GM18870 (cell line): Measurements from ENCODE around the gene NRG3.
A peak's percentile ranks its signal among the peaks of the same experiment; 100 is the strongest.

Experiments
- ATAC-seq: cut with Tn5 transposase; IDR thresholded peaks from one replicate; pipeline ENCODE4 v1.9.1; 2021; ENCODE audit warnings: moderate library complexity; ENCODE audit not compliant: unreplicated experiment

NRG3 gene

DNA sequence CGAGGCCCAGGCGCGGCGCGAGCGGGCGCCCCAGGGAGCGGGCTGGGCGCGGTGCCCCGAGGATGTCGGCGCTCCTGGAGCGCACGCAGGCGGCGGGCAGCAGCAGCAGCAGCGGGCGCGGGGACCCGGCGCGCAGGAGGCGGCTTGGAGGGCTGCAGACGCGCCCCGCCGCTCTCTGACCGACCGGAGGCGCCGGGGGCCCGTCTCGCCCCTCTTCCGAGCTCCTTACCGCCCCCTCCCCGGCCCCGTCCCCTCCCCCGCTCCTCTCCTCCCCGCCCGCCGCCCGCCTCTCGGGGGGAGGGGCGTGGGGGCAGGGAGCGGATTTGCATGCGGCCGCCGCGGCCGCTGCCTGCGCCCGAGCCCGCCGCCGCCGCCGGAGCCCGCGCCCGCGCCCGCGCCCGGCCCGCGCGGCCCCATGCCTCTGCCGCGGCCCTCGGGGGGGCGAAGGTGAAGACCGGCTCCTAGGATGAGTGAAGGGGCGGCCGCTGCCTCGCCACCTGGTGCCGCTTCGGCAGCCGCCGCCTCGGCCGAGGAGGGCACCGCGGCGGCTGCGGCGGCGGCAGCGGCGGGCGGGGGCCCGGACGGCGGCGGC lies at the start of gene NRG3:
Gene NRG3, plus strand, starts transcription at position 320 of the 592 bp plus-strand sequence.
- ATAC-seq = no peak

DNA sequence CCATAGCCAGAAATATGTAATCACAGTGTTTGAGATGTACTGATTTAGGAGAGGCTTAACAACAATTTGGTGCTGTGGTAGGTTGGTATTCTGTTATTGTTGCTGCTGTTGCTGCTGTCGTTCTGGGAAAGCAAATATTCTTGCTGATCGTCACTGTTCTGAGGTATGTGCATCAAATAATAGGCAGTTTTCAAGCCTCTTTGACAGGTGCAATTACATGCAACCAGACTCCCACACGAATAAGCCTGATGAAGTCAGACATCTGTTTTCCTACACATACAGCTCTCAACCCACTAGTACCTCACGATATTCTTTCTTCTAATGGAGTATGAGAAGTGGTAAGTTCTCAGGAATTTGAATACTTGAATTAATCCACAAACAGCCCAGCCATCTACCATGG lies 46.7 kb upstream of the NRG3 start:
- no peak for ATAC-seq

- no peak for ATAC-seq
Measured at GRCh38 chr10:81831060-81831459, 43.9 kb upstream of the NRG3 start.

- no peak for ATAC-seq
Measured at GRCh38 chr10:81838950-81839349, 36.0 kb upstream of the NRG3 start.

DNA sequence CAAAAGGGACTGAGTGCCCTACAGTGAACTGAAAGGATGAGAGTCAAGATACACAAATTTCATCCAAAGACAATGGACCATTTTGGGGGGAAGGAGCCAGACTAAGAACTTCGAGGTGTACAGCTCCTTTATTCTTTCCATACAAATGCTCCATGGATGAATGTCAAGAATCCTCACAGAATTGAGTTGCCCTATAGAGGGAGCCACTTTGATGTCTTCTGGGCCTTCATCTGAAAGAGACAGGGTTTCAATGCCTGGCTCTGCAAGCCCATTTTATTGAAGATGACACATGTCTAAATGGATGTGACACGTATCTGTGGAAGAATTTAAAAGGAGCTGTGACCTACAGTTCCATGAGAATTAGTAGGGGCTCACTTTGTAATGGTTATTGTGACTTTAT lies 32.0 kb upstream of the NRG3 start:
- ATAC-seq = no peak

DNA sequence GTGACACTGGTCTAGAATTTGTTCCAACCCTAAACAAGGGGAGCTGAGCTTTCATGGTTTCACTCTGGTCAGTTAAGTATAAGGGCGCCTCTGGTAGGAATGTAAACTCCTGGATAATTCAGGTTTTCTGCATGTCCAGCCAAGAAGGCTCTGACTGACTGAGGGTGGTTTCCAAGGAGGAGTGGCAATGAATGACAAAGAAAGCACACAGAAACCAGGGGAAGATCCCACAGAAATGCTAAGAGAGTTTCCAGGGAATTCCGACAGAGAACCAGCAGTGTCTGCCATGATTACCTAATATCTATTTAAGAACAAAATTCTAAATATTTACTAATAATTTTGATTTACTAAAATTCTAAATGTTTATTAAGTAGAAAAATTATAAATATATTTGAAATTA lies 27.3 kb upstream of the NRG3 start:
- ATAC-seq = no peak

DNA sequence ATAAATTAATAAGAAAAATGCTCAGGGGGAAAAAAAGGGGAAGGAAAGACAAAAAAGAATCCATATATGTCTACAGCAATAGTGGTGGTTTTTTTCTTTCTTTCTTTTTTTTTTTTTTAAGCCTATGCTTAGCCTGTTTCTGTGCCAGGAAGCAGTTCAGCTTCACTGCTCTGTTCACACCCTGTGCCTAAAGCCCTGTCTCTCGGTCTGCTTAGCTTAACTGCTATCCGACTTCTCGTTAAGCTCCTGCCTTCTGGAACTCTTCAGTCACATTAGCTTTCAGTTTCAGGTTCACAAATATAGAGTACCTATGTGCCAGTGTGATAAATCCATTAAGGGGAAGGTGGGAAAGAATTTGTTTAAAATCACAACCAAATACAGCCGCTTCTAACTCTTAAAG lies 26.5 kb upstream of the NRG3 start:
- peak; percentile 42 for ATAC-seq

DNA sequence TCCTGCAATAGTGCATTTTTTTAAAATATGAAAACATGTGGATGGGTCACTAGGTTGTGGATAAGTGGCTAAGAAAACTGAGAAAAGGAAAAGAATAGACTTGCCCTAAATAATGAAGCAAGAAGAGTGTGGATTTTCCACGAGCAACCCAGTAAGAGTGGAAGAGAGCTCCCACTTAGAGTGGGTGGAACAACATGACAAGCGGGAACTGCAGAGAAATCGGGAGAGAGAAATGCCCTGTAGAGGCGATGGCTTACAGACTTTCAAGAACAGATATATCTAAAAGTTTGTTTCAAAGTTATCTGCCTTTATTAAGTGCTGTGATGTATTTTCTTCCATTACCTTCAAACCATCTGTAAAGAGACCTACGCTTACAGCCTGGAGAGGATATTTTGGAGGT lies 26.1 kb upstream of the NRG3 start:
- ATAC-seq = no peak

- ATAC-seq = no peak
Measured at GRCh38 chr10:81862596-81862995, 12.4 kb upstream of the NRG3 start.

DNA sequence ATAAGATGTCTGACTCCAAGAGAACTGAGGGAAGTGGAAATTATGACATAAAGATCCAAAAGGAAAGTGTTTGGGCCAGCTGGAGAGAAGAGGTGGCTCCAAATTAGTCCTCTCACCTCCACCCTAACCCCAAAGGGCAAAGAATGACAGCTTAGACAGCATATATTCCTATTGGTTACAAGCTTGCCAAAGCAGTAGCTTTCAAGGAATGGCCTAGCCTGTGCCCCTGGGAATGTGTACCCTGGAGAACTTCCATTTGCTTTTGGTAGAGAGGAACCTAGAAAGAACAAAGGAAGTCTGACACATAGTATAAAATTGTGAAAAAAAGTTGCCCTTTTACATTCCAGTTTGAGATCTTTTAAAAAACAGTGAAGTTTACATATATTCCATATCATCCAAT lies 11.2 kb upstream of the NRG3 start:
- ATAC-seq = no peak

GRCh38 chr10:81865581-81865980 lies 9.4 kb upstream of the NRG3 start:
- ATAC-seq = no peak

DNA sequence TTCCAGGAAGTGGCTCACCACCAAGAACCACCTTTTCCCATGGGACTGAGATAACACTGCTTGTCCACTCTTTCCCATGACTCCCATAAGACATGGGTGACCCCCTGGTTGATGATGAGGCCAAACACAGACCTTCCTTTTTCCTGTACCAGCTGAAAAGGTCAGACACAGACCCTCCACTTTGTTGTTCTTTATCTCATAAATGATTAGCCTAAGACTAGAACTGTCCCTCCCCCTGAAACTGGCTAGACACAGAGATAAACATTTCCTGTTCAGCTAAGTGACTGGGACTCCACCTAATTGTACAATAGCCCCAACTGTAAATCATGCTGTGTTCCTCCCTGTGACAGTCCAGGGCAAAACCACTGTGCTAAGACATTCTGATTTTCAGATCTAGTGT lies 8.2 kb upstream of the NRG3 start:
- peak; percentile 98 for ATAC-seq

- no peak for ATAC-seq
Measured at GRCh38 chr10:81870472-81870871, 4.5 kb upstream of the NRG3 start.

DNA sequence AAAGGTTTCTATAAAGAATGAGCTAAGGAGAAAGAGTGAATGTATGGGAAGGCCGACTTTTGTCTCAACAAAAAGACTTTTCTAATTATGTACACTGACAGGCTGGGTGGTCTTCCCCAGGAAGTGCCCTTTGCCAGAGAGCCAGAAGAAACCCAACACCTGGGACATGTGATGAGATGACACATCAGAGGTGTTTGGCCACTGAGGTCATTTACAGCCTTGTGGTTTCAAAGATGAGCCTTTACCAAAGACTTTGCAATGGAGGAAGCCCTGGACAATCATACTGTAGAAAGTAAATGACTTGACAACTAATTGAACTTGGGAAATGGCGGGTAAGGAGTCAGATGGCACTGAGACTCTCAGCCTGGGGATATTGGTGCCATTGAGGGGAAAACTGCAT lies 3.4 kb upstream of the NRG3 start:
- ATAC-seq = no peak

DNA sequence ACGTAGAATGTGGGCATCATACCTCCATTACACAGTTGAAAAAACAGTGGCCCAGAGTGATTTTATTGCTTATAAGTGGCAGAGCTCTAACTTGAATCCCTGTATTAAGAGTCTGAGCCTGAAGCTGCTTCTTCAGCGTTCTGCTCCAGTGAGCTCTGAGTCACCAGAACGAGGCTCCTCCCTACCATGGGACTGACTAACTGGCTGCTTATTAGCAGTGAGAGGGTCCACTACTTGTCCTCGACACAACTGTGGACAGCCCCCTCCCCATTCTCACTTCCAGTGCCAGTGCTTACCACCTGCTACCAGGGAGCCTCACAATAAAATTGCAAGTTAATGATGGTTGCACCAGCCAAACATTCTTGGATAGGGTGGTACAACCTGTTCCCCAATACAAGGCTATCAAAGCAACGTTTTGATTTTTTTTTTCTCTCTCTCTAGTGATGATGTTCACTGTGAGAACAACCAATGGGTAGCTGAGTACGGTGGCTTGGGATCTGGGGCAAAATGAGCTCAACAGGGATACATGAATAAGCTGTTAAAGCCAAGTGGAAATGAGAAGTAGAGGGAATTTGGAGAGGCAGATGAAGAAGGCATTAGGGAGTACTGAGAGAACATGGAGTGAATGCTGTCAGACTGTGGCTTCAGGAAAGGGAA lies 2.7 kb upstream of the NRG3 start:
- peak; percentile 41 for ATAC-seq

- no peak for ATAC-seq
Measured at GRCh38 chr10:81873231-81873931, 1.6 kb upstream of the NRG3 start.

GRCh38 chr10:81873932-81874816 lies 820 bp upstream of the NRG3 start:
- ATAC-seq = no peak

DNA sequence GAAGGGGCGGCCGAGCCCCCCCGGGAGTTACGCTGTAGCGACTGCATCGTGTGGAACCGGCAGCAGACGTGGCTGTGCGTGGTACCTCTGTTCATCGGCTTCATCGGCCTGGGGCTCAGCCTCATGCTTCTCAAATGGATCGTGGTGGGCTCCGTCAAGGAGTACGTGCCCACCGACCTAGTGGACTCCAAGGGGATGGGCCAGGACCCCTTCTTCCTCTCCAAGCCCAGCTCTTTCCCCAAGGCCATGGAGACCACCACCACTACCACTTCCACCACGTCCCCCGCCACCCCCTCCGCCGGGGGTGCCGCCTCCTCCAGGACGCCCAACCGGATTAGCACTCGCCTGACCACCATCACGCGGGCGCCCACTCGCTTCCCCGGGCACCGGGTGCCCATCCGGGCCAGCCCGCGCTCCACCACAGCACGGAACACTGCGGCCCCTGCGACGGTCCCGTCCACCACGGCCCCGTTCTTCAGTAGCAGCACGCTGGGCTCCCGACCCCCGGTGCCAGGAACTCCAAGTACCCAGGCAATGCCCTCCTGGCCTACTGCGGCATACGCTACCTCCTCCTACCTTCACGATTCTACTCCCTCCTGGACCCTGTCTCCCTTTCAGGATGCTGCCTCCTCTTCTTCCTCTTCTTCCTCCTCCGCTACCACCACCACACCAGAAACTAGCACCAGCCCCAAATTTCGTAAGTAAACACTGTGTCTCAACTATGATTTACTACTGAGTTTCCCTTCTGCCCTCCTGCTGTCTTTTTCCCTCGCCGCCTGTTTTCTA lies 666 bp downstream of the NRG3 start:
- ATAC-seq = no peak

GRCh38 chr10:81876253-81877077 lies 1.5 kb downstream of the NRG3 start:
- ATAC-seq = no peak

GRCh38 chr10:81877596-81877995 lies 2.6 kb downstream of the NRG3 start:
- ATAC-seq = no peak
